ENCODE measurements around the gene JUN. TPM values are rescaled to one million over a fixed set of nuclear protein-coding genes. Genes with fewer than 3 reads are reported as not detected.
A peak's percentile ranks its signal among the peaks of the same experiment; 100 is the strongest.

The JUN gene
- polyA plus RNA-seq, 1 donor: 154 TPM

- no peak for DNase-seq (ENCODE audit: low read depth)
Measured at GRCh38 chr1:58762806-58763205, 21.0 kb downstream of the JUN start.

GRCh38 chr1:58755468-58755872 is 28.4 kb downstream of the JUN start:
- DNase-seq (ENCODE audit: low read depth): no peak

- no peak for DNase-seq (ENCODE audit: low read depth)
Measured at GRCh38 chr1:58754683-58755467, 29.0 kb downstream of the JUN start.

GRCh38 chr1:58754073-58754613 is 29.7 kb downstream of the JUN start:
- no peak for DNase-seq (ENCODE audit: low read depth)

GRCh38 chr1:58753431-58753866 is 30.4 kb downstream of the JUN start:
- DNase-seq (ENCODE audit: low read depth): no peak

GRCh38 chr1:58749646-58750045 is 34.2 kb downstream of the JUN start:
- DNase-seq (ENCODE audit: low read depth): no peak

- no peak for DNase-seq (ENCODE audit: low read depth)
Measured at GRCh38 chr1:58748666-58749065, 35.2 kb downstream of the JUN start.

GRCh38 chr1:58746757-58747156 is 37.1 kb downstream of the JUN start:
- no peak for DNase-seq (ENCODE audit: low read depth)

- no peak for DNase-seq (ENCODE audit: low read depth)
Measured at GRCh38 chr1:58746182-58746581, 37.7 kb downstream of the JUN start.

GRCh38 chr1:58745666-58746065 is 38.2 kb downstream of the JUN start:
- no peak for DNase-seq (ENCODE audit: low read depth)

GRCh38 chr1:58745117-58745516 is 38.7 kb downstream of the JUN start:
- no peak for DNase-seq (ENCODE audit: low read depth)

GRCh38 chr1:58741678-58742553 is 41.9 kb downstream of the JUN start:
- DNase-seq (ENCODE audit: low read depth): no peak

- DNase-seq (ENCODE audit: low read depth): peak; percentile 29
Measured at GRCh38 chr1:58739856-58740466, 43.9 kb downstream of the JUN start.

GRCh38 chr1:58738876-58739275 is 45.0 kb downstream of the JUN start:
- DNase-seq (ENCODE audit: low read depth): no peak

GRCh38 chr1:58735586-58735985 is 48.3 kb downstream of the JUN start:
- no peak for DNase-seq (ENCODE audit: low read depth)

GRCh38 chr1:58734630-58735029 is 49.2 kb downstream of the JUN start:
- DNase-seq (ENCODE audit: low read depth): no peak

GRCh38 chr1:58732087-58732775 is 51.6 kb downstream of the JUN start:
- no peak for DNase-seq (ENCODE audit: low read depth)
